Measurements from ENCODE around the gene OSR1.

The OSR1 gene

GRCh38 chr2:19357402-19358241 lies 801 bp downstream of the OSR1 start:
- DNase-seq, result no peak

DNA sequence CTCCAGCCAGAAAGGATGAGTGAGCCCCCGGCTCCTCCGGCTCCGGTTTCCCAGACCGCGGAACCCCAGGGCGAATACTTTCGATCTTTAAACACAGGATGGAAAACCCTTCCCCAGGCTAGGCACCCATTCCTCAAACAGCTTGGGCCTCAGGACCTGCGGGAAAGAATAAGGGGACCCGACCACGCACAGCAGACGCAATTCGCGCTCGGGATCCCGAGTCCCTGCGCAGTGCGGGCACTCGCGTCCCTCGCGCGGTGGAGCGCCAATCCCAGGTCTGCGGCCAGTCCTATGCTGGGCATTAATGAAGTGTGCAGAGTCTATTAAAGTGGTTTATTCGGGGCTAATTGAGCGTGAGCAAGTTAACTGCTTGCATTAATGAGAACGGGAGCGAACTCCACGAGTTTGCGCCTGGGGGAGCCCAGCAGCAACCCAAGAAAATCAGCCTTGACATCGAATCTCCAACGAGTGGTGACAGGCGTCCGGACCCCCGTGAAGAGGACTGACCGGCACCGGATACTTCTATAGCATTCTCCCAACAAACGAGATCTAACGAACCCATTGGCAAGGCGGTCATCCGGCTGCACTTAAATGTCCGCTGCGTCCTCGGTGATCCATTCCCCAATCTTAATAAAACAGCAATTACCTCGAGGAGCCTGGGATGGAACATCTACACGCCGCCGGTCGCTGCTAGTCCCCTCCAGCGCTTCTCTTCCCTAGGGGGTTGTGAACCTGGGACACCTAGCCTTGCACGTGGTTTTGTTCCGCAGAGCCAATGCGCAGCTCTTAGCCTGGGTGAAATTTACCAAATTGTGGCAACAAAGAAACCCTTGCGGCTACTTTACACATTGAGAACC lies 1.6 kb downstream of the OSR1 start:
- no peak for DNase-seq

GRCh38 chr2:19355931-19356544 lies 2.4 kb downstream of the OSR1 start:
- DNase-seq, result no peak

- DNase-seq, result no peak
These were observed 3.0 kb downstream of the OSR1 start for GRCh38 chr2:19355416-19355821.

GRCh38 chr2:19355014-19355405 lies 3.4 kb downstream of the OSR1 start:
- no peak for DNase-seq

GRCh38 chr2:19353721-19354050 lies 4.7 kb downstream of the OSR1 start:
- DNase-seq, result no peak

- DNase-seq, result no peak
These were observed 5.3 kb downstream of the OSR1 start for GRCh38 chr2:19352946-19353720.

GRCh38 chr2:19351899-19352697 lies 6.3 kb downstream of the OSR1 start:
- DNase-seq, result no peak

DNA sequence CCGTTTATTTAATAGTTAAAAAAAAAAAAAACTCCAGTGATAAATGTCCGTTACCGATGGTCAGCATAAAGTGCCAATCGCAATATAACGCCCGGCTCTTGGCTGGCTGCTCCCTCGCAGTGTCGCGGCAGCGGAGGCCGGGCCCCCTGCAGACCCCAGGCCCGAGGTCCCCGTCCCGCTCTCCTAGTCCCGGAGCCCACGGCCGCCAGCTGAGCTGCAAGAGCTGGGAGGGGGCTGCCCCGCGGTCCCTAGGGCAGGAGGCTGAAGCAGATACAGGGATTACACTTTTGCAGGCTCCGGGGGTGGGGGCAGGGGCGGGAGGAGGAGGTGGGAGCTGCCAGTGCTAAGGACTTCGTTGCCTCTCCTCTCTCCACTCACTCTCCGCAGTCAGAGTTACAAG lies 6.9 kb downstream of the OSR1 start:
- DNase-seq, result no peak

- no peak for DNase-seq
These were observed 7.6 kb downstream of the OSR1 start for GRCh38 chr2:19350678-19351401.

- no peak for DNase-seq
These were observed 8.3 kb downstream of the OSR1 start for GRCh38 chr2:19349911-19350677.

DNA sequence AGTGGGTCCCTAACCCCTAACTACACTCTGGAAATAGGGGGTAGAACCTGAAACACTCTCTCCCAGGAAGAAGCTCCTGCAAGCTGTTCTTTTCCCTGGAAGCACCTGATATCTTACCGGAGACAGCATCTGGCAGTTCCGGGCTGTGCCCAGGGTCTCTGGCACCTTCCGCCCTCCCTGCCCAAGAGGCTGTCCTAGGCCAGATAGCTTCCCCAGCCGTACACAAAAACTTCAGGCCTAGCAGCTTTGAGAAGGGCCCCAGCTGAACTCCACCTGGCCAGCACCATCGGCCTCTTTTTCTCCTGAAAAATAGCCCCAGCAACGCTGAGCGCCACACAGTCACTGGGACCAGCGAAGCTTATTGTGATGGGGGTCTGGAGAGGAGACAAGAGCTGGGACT lies 9.7 kb downstream of the OSR1 start:
- no peak for DNase-seq

GRCh38 chr2:19347619-19348562 lies 10.5 kb downstream of the OSR1 start:
- peak; percentile 90 for DNase-seq

GRCh38 chr2:19346983-19347618 lies 11.3 kb downstream of the OSR1 start:
- DNase-seq, result no peak

DNA sequence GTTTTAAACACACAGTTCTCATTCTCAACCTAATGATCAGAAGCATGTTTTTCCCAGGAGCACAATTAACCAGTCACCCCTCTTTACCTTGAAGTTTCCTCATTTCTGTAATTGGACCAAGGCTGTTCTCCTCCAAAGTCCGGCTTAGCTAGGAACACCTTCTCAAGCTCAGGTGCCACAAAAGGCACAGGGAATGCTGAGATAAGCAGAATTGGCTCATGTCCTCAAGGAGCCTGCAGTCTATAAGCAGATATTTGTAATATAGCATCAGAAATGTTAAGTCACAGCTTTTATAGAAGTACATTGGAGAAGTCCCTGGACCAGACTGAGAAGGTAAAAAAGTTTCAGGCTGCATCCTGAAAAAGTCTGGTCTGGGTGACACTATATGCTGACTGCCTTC lies 20.7 kb downstream of the OSR1 start:
- no peak for DNase-seq

GRCh38 chr2:19337202-19337601 lies 21.2 kb downstream of the OSR1 start:
- DNase-seq, result no peak

DNA sequence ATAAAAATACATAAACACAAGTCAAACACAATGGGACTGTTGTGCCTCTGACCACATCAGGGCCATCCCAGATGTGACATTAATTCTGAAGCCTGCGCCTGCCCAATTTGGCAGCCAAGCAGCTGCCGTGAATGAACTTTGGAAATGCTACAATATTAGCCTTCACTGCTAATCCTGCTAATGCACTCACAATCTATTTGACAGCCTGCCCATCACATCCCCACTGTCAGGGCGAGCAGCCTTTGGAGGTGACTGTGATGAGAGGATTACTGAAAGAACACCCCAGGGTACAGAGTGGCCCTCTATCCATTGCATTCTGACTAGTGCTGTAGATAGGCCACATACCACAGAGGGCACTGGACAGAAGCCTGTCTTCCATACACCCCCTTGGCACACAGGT lies 21.6 kb downstream of the OSR1 start:
- no peak for DNase-seq

- no peak for DNase-seq
These were observed 25.9 kb downstream of the OSR1 start for GRCh38 chr2:19332503-19332902.

DNA sequence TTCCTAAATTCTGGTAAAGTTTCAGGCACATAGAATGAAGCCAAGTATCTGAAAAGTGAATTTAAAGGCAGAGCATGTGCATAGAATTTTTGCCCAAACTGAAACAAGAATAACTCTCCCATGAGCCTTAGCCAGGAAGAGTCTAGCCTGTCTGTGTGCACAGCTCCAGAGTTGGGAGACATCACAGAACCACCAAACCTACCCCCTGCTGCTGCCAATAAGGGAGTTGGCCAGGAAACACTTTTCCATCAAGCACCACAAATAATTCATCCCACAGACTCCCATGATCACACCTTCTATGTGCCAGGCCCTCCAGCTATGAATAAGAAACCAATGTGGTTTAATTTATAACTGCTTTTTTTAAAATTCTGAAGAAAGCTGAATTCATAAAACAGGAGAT lies 27.0 kb downstream of the OSR1 start:
- DNase-seq, result no peak
